Glomerular visceral epithelial cell (primary cell): ENCODE results near the gene ZNF664.

Source experiments
- DNase-seq: peaks from one replicate; pipeline ENCODE4 v3.0.0-alpha.2; 2016; ENCODE audit errors: extremely low spot score

Gene ZNF664

DNA sequence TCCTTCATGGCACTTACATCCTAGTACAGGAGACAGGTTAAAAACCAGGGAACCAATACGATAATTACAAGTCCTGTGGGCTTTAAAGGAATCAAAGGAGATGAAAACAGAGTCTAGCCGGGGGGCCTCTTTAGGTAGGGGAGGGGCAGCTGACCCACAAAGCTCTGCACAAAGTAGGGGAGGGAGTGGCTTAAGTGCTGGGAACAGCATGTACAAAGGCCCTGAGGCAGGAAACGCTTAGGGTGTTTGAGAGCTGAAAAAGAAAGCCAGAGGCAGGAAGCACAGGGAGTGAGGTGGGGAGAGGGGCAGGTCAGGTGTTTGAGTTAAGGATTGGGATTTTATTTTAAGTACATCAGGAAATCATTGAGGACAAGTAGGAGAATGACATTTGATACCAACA, 37.7 kb downstream of the ZNF664 start:
- DNase-seq: no peak

DNA sequence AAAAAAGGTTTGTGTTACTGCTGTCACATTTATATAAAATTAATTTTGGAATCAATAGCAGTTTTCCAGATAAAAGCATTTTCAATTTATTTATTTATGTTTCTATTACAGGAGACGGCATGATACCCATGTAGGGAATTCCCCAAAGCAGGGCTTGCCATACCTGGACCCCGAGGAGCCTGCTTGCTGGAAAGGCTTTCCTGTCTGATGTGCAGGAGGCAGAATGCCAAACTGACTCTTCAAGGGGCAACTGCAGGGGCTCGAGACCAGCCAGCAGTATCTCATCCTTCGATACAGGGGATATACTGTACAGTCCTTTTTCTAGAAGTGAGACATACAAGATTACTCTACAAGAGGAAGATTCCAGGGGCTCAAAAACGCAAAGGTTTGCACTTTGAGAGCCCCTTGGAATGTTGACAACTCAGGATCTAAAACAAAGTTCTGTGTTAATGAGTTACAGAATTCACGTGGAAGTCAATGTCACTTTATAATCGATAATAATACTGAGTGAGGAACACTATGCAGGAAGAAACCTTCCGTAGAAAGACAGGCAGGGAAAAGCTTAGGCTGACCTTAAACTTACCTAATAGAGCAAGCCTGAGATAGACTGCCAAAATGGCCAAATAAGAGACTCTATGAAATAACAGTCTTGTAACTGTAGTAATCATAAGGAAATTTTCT, 38.6 kb downstream of the ZNF664 start:
- DNase-seq: no peak

DNA sequence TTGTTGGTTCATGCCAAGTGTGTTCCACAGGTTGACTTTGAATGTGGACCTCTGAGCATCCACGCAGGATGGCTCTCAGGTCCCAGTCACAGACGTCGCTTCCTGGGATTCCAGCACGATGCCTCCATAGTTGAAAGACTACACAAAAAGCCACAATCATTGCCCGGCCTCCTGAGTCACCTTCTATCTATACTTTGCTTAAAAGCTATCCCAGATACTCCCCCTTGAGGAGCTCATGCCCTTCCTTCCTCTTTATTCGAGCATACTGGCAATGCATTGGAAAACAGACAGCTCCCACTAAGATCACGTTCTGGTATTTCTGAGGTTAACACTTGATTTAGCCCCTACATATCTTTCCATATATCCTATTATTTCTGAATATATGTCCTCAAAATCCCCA, 40.1 kb downstream of the ZNF664 start:
- DNase-seq: no peak

DNA sequence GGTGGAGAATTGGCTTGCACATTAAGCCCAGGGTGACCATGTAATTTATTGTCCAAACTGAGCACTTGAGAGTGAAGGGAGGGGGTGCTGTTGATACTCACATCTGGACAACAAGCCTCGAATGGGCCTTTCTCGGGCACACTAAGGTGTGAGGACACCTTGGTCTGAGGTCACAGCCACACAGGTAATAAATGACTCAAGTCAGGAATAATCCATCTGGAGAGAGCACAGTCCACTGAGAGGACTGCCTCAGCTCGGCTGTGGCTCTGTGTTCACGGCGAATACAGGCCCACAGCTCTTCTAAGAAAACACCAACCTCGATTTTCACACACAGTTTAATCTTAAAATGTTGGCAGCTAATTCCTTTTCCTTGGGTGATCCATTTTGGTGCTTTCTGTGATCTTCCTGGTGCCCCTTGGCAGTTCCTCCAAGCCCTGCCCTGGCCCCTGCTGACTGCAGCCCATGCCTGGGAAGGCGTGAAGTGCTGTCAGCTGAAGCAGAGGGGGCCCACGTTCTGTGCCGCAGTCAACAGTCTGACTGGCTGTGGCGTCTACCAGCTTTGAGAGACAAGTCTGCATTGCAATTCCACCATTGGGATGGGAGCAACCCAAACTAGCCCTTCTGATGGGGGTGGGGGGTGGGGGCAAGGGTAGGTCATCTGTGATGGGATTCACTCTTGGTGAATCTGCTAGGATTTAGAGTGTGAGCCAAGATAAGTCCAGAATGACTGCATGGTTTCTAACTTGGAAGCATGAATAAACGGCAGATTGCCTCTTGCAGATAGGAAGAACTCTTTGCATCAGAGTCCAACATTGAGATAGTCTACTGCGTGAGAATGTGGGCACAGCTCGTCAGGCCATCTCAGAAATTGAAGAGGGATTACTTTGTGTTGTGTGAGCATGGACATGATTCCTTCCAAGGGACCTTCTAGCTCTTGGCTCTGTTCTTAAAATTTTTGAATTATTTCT, 42.8 kb downstream of the ZNF664 start:
- DNase-seq: no peak

DNA sequence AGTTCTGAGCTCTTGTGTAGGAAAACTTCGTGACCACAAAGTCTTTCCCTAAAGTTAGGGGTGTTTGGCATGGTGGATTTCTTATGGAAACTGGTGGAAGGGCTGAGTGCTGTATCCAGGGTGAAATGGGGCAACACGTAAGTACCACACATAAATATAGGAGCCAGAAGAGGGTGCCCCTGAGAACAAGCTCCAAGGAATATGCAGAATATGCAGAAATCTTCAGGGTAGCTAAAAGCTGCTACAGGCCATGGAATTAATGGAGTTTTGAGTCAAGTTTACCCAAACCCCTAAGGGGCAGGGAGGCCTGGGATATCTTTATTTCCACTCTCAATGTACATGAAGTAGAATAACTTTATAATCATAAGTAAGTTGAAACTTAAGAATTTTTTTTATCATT, 44.0 kb downstream of the ZNF664 start:
- DNase-seq: no peak

- no peak for DNase-seq
Observed at GRCh38 chr12:124018539-124018938, 45.5 kb downstream of the ZNF664 start.

DNA sequence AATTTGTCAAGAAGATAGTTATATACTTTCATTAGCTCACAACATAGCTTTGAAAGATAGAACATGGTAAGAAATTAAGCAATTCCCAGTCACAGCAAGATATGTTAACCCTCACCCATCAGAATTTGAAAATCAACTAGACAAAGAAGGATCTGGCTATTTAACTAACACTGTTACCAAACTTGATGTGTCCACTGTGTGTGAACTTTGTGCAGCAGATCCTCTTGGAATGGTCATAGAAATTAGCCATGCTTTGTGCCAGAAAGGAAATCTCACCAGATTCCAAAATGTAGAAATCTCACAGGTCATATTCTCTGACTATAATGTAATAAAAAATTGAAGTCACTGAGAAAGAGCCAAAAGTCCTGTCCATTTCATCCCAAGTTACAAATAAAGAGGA, 46.1 kb downstream of the ZNF664 start:
- DNase-seq: no peak

DNA sequence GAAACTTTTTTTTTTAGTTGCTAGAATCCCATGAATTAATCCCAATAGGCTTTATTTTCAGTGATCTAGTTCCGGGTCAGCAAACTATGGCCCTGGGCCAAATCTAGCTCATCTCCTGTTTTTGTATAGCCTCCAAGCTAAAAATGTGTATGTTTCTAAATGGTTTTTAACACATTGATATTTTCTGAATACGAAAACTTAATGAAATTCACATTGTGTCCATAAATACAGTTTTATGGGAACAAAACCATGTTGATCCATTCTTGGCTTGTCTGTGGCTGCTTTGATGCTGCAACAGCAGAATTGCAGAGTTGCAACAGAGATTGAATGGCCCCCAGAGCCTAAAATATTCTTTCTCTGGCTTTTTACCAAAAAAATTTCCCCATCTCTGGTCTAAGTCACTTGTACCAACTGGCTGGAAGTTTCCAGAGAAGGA, 47.5 kb downstream of the ZNF664 start:
- DNase-seq: no peak

DNA sequence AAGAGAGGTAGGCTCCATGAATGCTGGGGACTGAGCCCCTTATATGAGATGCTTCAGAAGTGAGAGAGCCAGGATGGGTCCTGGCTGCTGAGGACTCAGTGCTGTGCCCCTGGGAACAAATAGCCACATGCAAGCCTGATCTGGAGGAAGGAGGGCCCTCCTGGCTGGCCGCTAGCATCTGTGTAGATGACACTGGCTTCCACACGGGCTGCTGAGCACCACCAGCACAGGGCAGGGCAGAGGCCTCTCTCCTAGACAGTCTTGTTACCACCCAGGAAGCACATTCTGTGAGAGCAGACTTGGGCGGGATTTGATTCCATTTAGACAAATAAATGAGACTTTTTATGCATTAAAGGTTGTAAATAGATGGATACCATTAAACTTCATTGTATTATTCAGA, 48.0 kb downstream of the ZNF664 start:
- no peak for DNase-seq

DNA sequence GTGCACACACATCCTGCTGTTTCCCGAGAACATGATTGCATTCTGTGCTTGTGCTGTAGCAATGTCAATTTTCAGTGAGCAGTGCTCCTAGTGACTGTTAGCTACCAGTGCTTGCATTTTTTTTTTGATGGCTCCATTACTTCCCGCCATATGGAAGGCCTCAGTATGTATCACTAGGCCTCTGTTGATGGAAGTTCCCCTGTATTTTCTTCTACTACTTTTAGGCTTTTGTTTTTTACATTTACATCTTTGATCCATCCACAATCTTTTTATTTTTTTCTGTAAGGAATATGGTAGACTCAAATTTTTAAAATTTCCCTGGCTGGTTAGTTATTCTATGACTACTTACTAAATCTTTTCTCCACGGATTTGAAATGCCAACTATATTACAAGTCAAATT, 49.1 kb downstream of the ZNF664 start:
- DNase-seq: no peak

DNA sequence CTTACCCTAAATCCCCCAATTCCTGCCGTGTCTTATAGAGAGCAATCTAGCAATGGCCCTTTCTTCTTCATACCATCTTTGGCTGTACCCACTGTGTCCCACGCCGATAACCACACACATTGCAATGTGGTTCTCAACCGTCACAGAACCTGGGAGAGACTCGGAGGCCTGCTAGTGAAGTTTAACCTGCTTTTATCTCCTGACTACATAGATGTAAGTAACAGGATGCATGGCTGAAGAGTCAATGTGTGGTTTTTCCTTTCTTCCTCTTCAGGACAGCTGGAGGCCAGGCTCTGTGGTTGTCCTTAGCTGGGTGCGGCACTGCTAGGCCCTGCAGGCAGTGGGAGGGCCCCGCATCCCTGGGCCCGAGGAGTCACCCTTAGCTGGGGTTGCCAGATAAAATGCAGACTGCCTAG, 51.3 kb downstream of the ZNF664 start:
- DNase-seq: peak; percentile 70

GRCh38 chr12:124024776-124025175, 51.8 kb downstream of the ZNF664 start:
- DNase-seq: no peak

DNA sequence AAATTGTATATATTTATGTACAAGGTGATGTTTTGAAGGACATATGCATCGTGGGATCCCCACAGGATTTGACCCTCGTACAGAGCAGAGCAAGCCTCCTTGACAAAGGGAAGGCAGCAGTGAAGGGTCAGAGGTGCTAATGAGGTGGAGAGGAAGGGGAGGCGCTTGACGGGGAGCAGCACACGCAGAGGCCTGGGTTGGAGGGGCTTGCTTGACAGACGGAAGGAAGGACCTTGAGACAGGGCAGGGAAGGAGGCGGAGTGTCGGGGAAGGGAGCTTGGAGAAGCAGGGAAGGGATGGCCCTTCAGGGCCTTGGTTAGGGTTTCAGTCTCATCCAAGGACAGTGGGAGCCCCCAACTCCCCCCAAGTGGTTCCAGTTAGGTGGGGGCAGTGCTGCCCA, 52.6 kb downstream of the ZNF664 start:
- no peak for DNase-seq

GRCh38 chr12:124026755-124027745, 54.0 kb downstream of the ZNF664 start:
- DNase-seq: peak; percentile 37

DNA sequence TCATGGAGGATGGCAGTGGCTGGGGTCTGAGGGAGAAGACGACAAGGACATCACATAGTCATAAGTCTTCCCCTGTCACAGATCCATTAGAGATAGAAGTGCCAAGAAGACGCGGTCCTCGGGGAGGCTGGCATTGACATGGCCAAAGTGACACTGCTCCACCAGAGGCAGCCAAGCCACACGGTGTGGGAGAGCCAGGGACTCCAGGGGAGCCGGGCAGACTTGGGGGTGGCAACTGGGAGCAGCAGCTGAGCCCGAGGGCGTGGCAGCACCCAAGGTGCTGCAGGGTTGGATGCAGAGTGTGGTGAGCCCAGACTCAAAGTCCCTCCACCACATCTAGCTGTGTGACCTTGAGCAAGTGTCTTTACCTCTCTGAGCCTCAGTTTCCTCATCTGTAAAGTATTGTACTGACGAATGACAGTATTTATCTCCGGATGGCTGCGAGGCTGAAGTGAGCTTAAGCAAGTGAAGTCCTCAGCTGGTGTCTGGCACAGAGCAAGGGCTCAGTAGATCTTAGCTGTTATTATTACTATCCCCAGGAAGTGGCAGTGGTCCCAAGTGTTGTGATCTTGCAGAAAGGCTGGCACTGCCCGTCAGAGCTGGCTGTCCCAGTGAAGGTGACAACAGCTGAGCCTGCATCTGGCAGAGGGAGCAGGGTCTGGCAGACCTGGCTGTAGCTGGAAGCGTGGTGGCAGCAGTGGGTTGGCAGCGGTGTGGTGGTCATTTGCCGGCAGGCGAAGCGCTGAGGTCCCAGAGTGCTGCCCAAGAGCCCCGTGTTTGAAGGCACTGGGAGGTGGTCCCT, 54.9 kb downstream of the ZNF664 start:
- DNase-seq: no peak

- DNase-seq: no peak
Observed at GRCh38 chr12:124028555-124028925, 55.5 kb downstream of the ZNF664 start.

DNA sequence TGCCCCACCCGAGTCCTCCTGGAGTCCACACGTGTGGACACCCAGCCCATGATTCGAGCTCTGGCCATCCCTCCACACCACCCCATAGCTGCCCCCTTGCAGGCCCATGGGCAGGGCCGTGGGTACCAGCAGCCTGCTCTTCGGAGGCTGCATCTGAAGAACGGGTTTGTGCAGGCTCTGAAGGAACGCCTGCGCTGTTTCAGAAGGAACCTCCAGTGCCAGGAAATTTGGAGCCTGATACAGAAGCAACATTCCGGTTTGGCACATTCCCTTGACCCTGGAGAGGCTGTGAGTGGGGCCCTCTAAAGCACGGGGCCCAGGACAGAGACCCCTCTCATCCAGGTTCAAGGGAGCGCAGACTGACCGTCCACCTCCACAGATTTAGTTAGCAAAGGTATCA, 57.0 kb downstream of the ZNF664 start:
- DNase-seq: no peak

GRCh38 chr12:124030510-124030909, 57.5 kb downstream of the ZNF664 start:
- peak; percentile 21 for DNase-seq

GRCh38 chr12:124031058-124031457, 58.0 kb downstream of the ZNF664 start:
- no peak for DNase-seq

- DNase-seq: peak; percentile 62
Observed at GRCh38 chr12:124032265-124032886, 59.4 kb downstream of the ZNF664 start.

DNA sequence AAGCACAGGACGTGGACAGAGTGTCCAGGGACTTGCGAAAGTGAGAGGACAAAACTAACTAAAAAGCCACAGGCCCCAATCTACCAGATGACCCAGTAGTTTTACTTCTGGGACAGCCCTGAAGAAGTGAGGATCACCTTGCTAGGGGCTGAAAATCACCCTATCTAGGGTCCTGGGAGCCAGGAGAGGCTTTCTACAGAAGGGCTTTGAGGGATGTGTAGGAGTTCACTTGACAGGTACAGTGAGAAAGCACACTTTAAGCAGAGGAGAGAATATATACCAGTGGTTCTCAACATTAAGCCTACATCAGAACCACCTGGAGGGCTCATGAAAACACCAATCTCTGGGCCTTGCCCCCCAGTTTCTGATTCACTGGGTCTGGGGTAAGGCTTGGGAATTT, 60.8 kb downstream of the ZNF664 start:
- no peak for DNase-seq
